SK-N-MC (cell line): ENCODE data around the gene MCRIP1.

Experiments used
- EZH2 ChIP-seq: fragments of 200-600 bp; sonication (generic); IDR thresholded peaks from one replicate; pipeline ENCODE4 v1.6.1; 2017; ENCODE audit warnings: antibody characterized with exemption
- POLR2AphosphoS5 ChIP-seq: IDR thresholded peaks from 2 replicates; pipeline ENCODE4 v1.6.1; 2012; ENCODE audit warnings: mild to moderate bottlenecking, low read depth, low read length, borderline replicate concordance

- TF ChIP-seq EZH2, result no peak
- peak; percentile 81 for TF ChIP-seq POLR2AphosphoS5
Measured at GRCh38 chr17:81833160-81833920, at the start of gene MCRIP1.
